ENCODE results near the gene CD70.

CD70 gene

DNA sequence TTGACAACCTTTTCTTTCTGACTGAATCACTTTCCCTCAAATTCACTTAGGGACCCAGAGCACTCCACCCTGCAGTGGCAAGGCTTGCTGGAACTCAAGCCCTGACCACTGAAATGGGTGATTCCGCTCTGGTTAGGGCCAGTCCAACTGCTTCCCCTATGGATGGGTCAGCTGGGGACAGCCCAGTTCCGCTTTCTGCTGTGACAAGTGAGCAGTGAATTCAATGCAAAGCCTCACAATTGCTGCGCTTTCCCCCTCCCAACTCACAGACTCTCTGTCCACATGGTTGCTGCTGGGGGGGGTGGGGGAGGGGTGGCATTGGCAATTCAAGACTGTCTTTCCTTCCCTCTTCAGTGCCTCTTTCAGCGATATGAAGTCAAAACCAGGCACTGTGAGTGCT, 18.7 kb downstream of the CD70 start:
- no peak for TF ChIP-seq ZC3H10 (CRISPR knock-in tag; IDR thresholded peaks at IDR 0.05)
- TF ChIP-seq ZFP3 (CRISPR knock-in tag; IDR thresholded peaks at IDR 0.05) = no peak
- TF ChIP-seq, protein P1, sequence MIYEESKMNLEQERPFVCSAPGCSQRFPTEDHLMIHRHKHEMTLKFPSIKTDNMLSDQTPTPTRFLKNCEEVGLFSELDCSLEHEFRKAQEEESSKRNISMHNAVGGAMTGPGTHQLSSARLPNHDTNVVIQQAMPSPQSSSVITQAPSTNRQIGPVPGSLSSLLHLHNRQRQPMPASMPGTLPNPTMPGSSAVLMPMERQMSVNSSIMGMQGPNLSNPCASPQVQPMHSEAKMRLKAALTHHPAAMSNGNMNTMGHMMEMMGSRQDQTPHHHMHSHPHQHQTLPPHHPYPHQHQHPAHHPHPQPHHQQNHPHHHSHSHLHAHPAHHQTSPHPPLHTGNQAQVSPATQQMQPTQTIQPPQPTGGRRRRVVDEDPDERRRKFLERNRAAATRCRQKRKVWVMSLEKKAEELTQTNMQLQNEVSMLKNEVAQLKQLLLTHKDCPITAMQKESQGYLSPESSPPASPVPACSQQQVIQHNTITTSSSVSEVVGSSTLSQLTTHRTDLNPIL (CRISPR knock-in tag; IDR thresholded peaks at IDR 0.05; ENCODE audit: low read depth) = no peak
- no peak for TF ChIP-seq GLIS3 (CRISPR knock-in tag; IDR thresholded peaks at IDR 0.05)
- no peak for ATAC-seq

DNA sequence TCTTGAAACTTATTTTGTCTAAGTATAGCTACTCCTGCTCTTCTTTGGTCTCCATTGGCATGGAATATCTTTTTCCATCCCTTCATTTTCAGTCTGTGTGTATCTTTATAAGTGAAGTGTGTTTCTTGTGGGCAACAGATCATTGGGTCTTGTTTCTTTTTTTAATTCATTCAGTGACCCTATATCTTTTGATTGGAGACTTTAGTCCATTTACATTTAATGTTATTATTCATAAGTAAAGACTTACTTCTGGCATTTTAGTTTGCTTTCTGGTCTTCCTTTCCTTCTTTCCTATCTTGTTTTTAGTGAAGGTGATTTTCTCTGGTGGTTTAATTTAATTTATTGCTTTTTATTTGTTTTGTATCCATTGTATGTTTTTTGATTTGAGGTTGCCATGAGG, 19.8 kb downstream of the CD70 start:
- ATAC-seq = no peak
- TF ChIP-seq ZFP3 (CRISPR knock-in tag; IDR thresholded peaks at IDR 0.05) (no peak), ZNF70 (CRISPR knock-in tag; IDR thresholded peaks at IDR 0.05) (no peak), SNAI2 (CRISPR knock-in tag; IDR thresholded peaks at IDR 0.05) (no peak), TOX (CRISPR knock-in tag; IDR thresholded peaks at IDR 0.05; ENCODE audit: borderline replicate concordance) (no peak), ZNF8 (CRISPR knock-in tag; IDR thresholded peaks at IDR 0.05) (no peak), BACH2 (CRISPR knock-in tag; IDR thresholded peaks at IDR 0.05; ENCODE audit: borderline replicate concordance) (no peak), ARNTL (CRISPR knock-in tag; IDR thresholded peaks at IDR 0.05; ENCODE audit: borderline replicate concordance, low read depth) (no peak), OSR1 (CRISPR knock-in tag; IDR thresholded peaks at IDR 0.05) (no peak), RARB (CRISPR knock-in tag; IDR thresholded peaks at IDR 0.05) (no peak), PPARA (CRISPR knock-in tag; IDR thresholded peaks at IDR 0.05; ENCODE audit: borderline replicate concordance) (no peak), CSDC2 (CRISPR knock-in tag; IDR thresholded peaks at IDR 0.05) (no peak), GLIS3 (CRISPR knock-in tag; IDR thresholded peaks at IDR 0.05) (no peak)
- TF ChIP-seq, protein P1 (CRISPR knock-in tag; IDR thresholded peaks at IDR 0.05; ENCODE audit: low read depth) = no peak
- TF ChIP-seq, protein P2, sequence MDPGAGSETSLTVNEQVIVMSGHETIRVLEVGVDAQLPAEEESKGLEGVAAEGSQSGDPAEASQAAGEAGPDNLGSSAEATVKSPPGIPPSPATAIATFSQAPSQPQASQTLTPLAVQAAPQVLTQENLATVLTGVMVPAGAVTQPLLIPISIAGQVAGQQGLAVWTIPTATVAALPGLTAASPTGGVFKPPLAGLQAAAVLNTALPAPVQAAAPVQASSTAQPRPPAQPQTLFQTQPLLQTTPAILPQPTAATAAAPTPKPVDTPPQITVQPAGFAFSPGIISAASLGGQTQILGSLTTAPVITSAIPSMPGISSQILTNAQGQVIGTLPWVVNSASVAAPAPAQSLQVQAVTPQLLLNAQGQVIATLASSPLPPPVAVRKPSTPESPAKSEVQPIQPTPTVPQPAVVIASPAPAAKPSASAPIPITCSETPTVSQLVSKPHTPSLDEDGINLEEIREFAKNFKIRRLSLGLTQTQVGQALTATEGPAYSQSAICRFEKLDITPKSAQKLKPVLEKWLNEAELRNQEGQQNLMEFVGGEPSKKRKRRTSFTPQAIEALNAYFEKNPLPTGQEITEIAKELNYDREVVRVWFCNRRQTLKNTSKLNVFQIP (CRISPR knock-in tag; IDR thresholded peaks at IDR 0.05; ENCODE audit: borderline replicate concordance, low read depth) = no peak
- TF ChIP-seq, protein P3, sequence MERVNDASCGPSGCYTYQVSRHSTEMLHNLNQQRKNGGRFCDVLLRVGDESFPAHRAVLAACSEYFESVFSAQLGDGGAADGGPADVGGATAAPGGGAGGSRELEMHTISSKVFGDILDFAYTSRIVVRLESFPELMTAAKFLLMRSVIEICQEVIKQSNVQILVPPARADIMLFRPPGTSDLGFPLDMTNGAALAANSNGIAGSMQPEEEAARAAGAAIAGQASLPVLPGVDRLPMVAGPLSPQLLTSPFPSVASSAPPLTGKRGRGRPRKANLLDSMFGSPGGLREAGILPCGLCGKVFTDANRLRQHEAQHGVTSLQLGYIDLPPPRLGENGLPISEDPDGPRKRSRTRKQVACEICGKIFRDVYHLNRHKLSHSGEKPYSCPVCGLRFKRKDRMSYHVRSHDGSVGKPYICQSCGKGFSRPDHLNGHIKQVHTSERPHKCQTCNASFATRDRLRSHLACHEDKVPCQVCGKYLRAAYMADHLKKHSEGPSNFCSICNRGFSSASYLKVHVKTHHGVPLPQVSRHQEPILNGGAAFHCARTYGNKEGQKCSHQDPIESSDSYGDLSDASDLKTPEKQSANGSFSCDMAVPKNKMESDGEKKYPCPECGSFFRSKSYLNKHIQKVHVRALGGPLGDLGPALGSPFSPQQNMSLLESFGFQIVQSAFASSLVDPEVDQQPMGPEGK (CRISPR knock-in tag; IDR thresholded peaks at IDR 0.05; ENCODE audit: borderline replicate concordance) = no peak
- TF ChIP-seq, protein P4, sequence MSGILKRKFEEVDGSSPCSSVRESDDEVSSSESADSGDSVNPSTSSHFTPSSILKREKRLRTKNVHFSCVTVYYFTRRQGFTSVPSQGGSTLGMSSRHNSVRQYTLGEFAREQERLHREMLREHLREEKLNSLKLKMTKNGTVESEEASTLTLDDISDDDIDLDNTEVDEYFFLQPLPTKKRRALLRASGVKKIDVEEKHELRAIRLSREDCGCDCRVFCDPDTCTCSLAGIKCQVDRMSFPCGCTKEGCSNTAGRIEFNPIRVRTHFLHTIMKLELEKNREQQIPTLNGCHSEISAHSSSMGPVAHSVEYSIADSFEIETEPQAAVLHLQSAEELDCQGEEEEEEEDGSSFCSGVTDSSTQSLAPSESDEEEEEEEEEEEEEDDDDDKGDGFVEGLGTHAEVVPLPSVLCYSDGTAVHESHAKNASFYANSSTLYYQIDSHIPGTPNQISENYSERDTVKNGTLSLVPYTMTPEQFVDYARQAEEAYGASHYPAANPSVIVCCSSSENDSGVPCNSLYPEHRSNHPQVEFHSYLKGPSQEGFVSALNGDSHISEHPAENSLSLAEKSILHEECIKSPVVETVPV (CRISPR knock-in tag; IDR thresholded peaks at IDR 0.05) = no peak
- TF ChIP-seq, protein P5, sequence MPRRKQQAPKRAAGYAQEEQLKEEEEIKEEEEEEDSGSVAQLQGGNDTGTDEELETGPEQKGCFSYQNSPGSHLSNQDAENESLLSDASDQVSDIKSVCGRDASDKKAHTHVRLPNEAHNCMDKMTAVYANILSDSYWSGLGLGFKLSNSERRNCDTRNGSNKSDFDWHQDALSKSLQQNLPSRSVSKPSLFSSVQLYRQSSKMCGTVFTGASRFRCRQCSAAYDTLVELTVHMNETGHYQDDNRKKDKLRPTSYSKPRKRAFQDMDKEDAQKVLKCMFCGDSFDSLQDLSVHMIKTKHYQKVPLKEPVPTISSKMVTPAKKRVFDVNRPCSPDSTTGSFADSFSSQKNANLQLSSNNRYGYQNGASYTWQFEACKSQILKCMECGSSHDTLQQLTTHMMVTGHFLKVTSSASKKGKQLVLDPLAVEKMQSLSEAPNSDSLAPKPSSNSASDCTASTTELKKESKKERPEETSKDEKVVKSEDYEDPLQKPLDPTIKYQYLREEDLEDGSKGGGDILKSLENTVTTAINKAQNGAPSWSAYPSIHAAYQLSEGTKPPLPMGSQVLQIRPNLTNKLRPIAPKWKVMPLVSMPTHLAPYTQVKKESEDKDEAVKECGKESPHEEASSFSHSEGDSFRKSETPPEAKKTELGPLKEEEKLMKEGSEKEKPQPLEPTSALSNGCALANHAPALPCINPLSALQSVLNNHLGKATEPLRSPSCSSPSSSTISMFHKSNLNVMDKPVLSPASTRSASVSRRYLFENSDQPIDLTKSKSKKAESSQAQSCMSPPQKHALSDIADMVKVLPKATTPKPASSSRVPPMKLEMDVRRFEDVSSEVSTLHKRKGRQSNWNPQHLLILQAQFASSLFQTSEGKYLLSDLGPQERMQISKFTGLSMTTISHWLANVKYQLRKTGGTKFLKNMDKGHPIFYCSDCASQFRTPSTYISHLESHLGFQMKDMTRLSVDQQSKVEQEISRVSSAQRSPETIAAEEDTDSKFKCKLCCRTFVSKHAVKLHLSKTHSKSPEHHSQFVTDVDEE (CRISPR knock-in tag; IDR thresholded peaks at IDR 0.05) = no peak

DNA sequence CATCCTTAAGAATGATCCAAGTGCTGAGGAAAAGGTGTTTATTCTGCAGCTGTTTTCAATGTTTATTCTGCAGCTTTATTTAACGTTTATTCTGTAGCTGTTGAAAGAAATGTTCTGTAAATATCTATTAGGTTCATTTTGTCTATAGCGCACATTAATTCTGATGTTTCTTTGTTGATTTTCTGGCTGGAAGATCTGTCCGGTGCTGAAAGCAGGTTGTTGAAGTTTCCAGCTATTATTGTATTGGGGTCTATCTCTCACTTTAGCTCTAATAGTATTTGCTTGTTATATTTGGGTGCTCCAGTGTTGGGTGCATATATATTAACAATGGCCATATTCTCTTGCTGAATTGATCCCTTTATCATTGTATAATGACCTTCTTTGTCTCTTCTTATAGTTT, 20.2 kb downstream of the CD70 start:
- ATAC-seq = no peak
- TF ChIP-seq ISL1 (CRISPR knock-in tag; IDR thresholded peaks at IDR 0.05) (no peak), ARNTL (CRISPR knock-in tag; IDR thresholded peaks at IDR 0.05; ENCODE audit: borderline replicate concordance, low read depth) (no peak), PPARA (CRISPR knock-in tag; IDR thresholded peaks at IDR 0.05; ENCODE audit: borderline replicate concordance) (no peak), BACH2 (CRISPR knock-in tag; IDR thresholded peaks at IDR 0.05; ENCODE audit: borderline replicate concordance) (no peak), ESRRG (CRISPR knock-in tag; IDR thresholded peaks at IDR 0.05) (no peak), ZC3H10 (CRISPR knock-in tag; IDR thresholded peaks at IDR 0.05) (no peak), ZNF565 (CRISPR knock-in tag; conservative IDR thresholded peaks at IDR 0.05; ENCODE audit: low read depth) (no peak), CSDC2 (CRISPR knock-in tag; IDR thresholded peaks at IDR 0.05) (no peak), SNAI2 (CRISPR knock-in tag; IDR thresholded peaks at IDR 0.05) (no peak), ZFP3 (CRISPR knock-in tag; IDR thresholded peaks at IDR 0.05) (no peak), TCF4 (CRISPR knock-in tag; IDR thresholded peaks at IDR 0.05; ENCODE audit: borderline replicate concordance) (no peak), TOX (CRISPR knock-in tag; IDR thresholded peaks at IDR 0.05; ENCODE audit: borderline replicate concordance) (no peak), OSR1 (CRISPR knock-in tag; IDR thresholded peaks at IDR 0.05) (no peak), GLIS3 (CRISPR knock-in tag; IDR thresholded peaks at IDR 0.05) (no peak), RARB (CRISPR knock-in tag; IDR thresholded peaks at IDR 0.05) (no peak)
- TF ChIP-seq, protein P2 (CRISPR knock-in tag; IDR thresholded peaks at IDR 0.05; ENCODE audit: borderline replicate concordance, low read depth) = no peak
- TF ChIP-seq, protein P4 (CRISPR knock-in tag; IDR thresholded peaks at IDR 0.05) = no peak

Measured in SK-N-SH treated with all-trans-retinoic acid at 6 μM for 48 hours (cell line).